Left lung (tissue), 14 donors: ENCODE measurements around the gene PCDHB15. TPM values are rescaled to one million over a fixed set of nuclear protein-coding genes. Genes with fewer than 3 reads are reported as not detected.
"Not testable (repeated sequence)": the region's sequence is repeated elsewhere in the genome, so short reads cannot be mapped to it uniquely, and the experiment has no call there.

Experiments used
- ATAC-seq: fragments of 200-7000 bp; cut with Tn5 transposase; one replicate; pipeline ENCODE4 v1.9.1; 2020; ENCODE audit warnings: moderate library complexity
- DNase-seq, 4 donors: peaks; one replicate each; pipeline ENCODE4 v3.0.0-alpha.2; 2013 to 2020
- H3K27ac ChIP-seq, 2 donors: fragments of 200-600 bp; sonication (generic) in 1 of 2; one replicate each; pipeline versions ENCODE4 v1.5.0 to v1.8.0; 2020 to 2021
- H3K27me3 ChIP-seq, 2 donors: fragments of 200-600 bp; sonication (generic) in 1 of 2; one replicate each; pipeline versions ENCODE4 v1.5.0 to v1.8.0; 2020 to 2021
- H3K36me3 ChIP-seq, 2 donors: fragments of 200-600 bp; sonication (generic) in 1 of 2; one replicate each; pipeline versions ENCODE4 v1.5.0 to v1.8.0; 2020 to 2021
- H3K4me1 ChIP-seq, 2 donors: fragments of 200-600 bp; one replicate each; pipeline ENCODE4 v1.8.0; 2021
- H3K4me3 ChIP-seq, 2 donors: fragments of 200-600 bp; sonication (generic) in 1 of 2; one replicate each; pipeline versions ENCODE4 v1.5.0 to v1.8.0; 2020 to 2021; ENCODE audit warnings: mild to moderate bottlenecking in 1 of 2
- H3K9me3 ChIP-seq, 2 donors: fragments of 200-600 bp; sonication (generic) in 1 of 2; one replicate each; pipeline versions ENCODE4 v1.5.0 to v1.8.0; 2020 to 2021
- intact Hi-C, 2 donors: fragments of 100-400 bp; cut with DNase I; formaldehyde crosslinking; loops; one replicate each; pipeline versions ENCODE4 v1.11.2 to v1.14.2; 2022
- long read RNA-seq, 12 donors: library from polyadenylated mRNA in 2 of 12; unstranded in 2 of 12; transcript quantifications; one replicate each; pipeline ENCODE4 v2.0.0 and lab custom pipeline, GENCODE V29; 2019 to 2026
- polyA plus RNA-seq, 6 donors: library from polyadenylated mRNA; unstranded; fragments of 120-200 nt; gene quantifications; one replicate each; pipeline ENCODE4 v1.2.1, GENCODE V29; 2013; ENCODE audit not compliant: insufficient read length in 6 of 6
- total RNA-seq, 2 donors: library from RNA; stranded (reverse); fragmentation: NEBNext Ultra II Directional; extraction: Animal tissue kit (Norgen Biotek cat#: 25700); gene quantifications; one replicate each; pipeline ENCODE4 v1.2.1, GENCODE V29; 2021
- TF ChIP-seq, protein P1 (sequence below), 2 donors: fragments of 200-600 bp; sonication (generic) in 1 of 2; IDR thresholded peaks; one replicate each; pipeline versions ENCODE4 v1.5.0 to v1.8.0; 2021; ENCODE audit warnings: antibody characterized with exemption in 2 of 2
- donor health status: DM: no; HTN: yes; CAD: no.
- donor health status: DM: no; HTN: no; CAD: no.

PCDHB15 gene
- total RNA-seq (1 to 10 TPM; 2.8 to 5.0 TPM), polyA plus RNA-seq (10 to 100 TPM in 3 of 6 donors, 1 to 10 TPM in 3; 8.7 to 14.4 (median 11.1) TPM)
- long read RNA-seq, donor 1, full-length matches to known transcripts: 12 of 12 reads
- long read RNA-seq, donor 1, partial matches to known transcripts: 0 of 12 reads
- long read RNA-seq, donor 1, other reads (novel, unspliced or antisense): 0 of 12 reads
- long read RNA-seq, donor 2, full-length matches to known transcripts: 12 of 12 reads
- long read RNA-seq, donor 2, partial matches to known transcripts: 0 of 12 reads
- long read RNA-seq, donor 2, other reads (novel, unspliced or antisense): 0 of 12 reads
- long read RNA-seq, donor 3, full-length matches to known transcripts: 3 of 3 reads
- long read RNA-seq, donor 3, partial matches to known transcripts: 0 of 3 reads
- long read RNA-seq, donor 3, other reads (novel, unspliced or antisense): 0 of 3 reads
- long read RNA-seq, donor 4, full-length matches to known transcripts: 1 of 1 reads
- long read RNA-seq, donor 4, partial matches to known transcripts: 0 of 1 reads
- long read RNA-seq, donor 4, other reads (novel, unspliced or antisense): 0 of 1 reads
- long read RNA-seq, donor 5, full-length matches to known transcripts: 6 of 6 reads
- long read RNA-seq, donor 5, partial matches to known transcripts: 0 of 6 reads
- long read RNA-seq, donor 5, other reads (novel, unspliced or antisense): 0 of 6 reads
- long read RNA-seq, donor 6, full-length matches to known transcripts: 6 of 6 reads
- long read RNA-seq, donor 6, partial matches to known transcripts: 0 of 6 reads
- long read RNA-seq, donor 6, other reads (novel, unspliced or antisense): 0 of 6 reads
- long read RNA-seq, donor 7, full-length matches to known transcripts: 3 of 3 reads
- long read RNA-seq, donor 7, partial matches to known transcripts: 0 of 3 reads
- long read RNA-seq, donor 7, other reads (novel, unspliced or antisense): 0 of 3 reads
- long read RNA-seq, donor 8, full-length matches to known transcripts: 3 of 3 reads
- long read RNA-seq, donor 8, partial matches to known transcripts: 0 of 3 reads
- long read RNA-seq, donor 8, other reads (novel, unspliced or antisense): 0 of 3 reads
- long read RNA-seq, donor 9: 0 reads
- long read RNA-seq, donor 10: 0 reads
- long read RNA-seq, donor 11, full-length matches to known transcripts: 22 of 22 reads
- long read RNA-seq, donor 11, partial matches to known transcripts: 0 of 22 reads
- long read RNA-seq, donor 11, other reads (novel, unspliced or antisense): 0 of 22 reads
- long read RNA-seq, donor 12, full-length matches to known transcripts: 1 of 1 reads
- long read RNA-seq, donor 12, partial matches to known transcripts: 0 of 1 reads
- long read RNA-seq, donor 12, other reads (novel, unspliced or antisense): 0 of 1 reads

GRCh38 chr5:141245250-141245717, at the start of gene PCDHB15:
Gene PCDHB15 (plus strand): TSS chr5:141245395. CDS start chr5:141245579, 184 bp downstream.
- H3K4me3 ChIP-seq: no peak within 1 kb of the TSS
- no peak within 1 kb of the TSS for H3K27ac ChIP-seq
- no peaks in the 10 kb centered on the region for H3K36me3 ChIP-seq
- peaks cover 0 to 10% of the 10 kb centered on the region in 2 donors for H3K27me3 ChIP-seq
- TF ChIP-seq, protein P1, sequence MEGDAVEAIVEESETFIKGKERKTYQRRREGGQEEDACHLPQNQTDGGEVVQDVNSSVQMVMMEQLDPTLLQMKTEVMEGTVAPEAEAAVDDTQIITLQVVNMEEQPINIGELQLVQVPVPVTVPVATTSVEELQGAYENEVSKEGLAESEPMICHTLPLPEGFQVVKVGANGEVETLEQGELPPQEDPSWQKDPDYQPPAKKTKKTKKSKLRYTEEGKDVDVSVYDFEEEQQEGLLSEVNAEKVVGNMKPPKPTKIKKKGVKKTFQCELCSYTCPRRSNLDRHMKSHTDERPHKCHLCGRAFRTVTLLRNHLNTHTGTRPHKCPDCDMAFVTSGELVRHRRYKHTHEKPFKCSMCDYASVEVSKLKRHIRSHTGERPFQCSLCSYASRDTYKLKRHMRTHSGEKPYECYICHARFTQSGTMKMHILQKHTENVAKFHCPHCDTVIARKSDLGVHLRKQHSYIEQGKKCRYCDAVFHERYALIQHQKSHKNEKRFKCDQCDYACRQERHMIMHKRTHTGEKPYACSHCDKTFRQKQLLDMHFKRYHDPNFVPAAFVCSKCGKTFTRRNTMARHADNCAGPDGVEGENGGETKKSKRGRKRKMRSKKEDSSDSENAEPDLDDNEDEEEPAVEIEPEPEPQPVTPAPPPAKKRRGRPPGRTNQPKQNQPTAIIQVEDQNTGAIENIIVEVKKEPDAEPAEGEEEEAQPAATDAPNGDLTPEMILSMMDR (IDR thresholded peaks at IDR 0.05): no peak
- intact Hi-C loops: no loop called here
- H3K9me3 ChIP-seq: peaks cover 0 to 99% of the 10 kb centered on the region in 2 donors
- ATAC-seq (no peak), DNase-seq (peak in 1 of 4 donors; percentile 23)
- H3K4me1 ChIP-seq: no peaks in the 10 kb centered on the region

- Histone ChIP-seq H3K27ac (no peak overlapping the region), H3K27me3 (peaks cover 0 to 36% of the 10 kb centered on the region in 2 donors), H3K4me3 (no peak overlapping the region), H3K36me3 (no peaks in the 10 kb centered on the region), H3K4me1 (no peaks in the 10 kb centered on the region), H3K9me3 (peaks cover 5 to 84% of the 10 kb centered on the region in 2 donors)
- intact Hi-C loops: no loop called here
- ATAC-seq: no peak
- TF ChIP-seq, protein P1 (IDR thresholded peaks at IDR 0.05): no peak
- no peak for DNase-seq
Measured at GRCh38 chr5:141196363-141196762, 48.8 kb upstream of the PCDHB15 start.

GRCh38 chr5:141199359-141200235, 45.6 kb upstream of the PCDHB15 start, which contains the start of gene PCDHB11:
Gene PCDHB11 (plus strand): TSS chr5:141199627. CDS start chr5:141199775, 148 bp downstream.
- H3K36me3 ChIP-seq: no peaks in the 10 kb centered on the region
- H3K27me3 ChIP-seq: peaks cover 0 to 33% of the 10 kb centered on the region in 2 donors
- DNase-seq (no peak), ATAC-seq (peak; percentile 26)
- H3K27ac ChIP-seq: no peak within 1 kb of the TSS
- H3K4me3 ChIP-seq: no peak within 1 kb of the TSS
- H3K4me1 ChIP-seq: no peaks in the 10 kb centered on the region
- TF ChIP-seq, protein P1 (IDR thresholded peaks at IDR 0.05): no peak
- H3K9me3 ChIP-seq: peaks cover 5 to 92% of the 10 kb centered on the region in 2 donors
- intact Hi-C loops: no loop called here

DNA sequence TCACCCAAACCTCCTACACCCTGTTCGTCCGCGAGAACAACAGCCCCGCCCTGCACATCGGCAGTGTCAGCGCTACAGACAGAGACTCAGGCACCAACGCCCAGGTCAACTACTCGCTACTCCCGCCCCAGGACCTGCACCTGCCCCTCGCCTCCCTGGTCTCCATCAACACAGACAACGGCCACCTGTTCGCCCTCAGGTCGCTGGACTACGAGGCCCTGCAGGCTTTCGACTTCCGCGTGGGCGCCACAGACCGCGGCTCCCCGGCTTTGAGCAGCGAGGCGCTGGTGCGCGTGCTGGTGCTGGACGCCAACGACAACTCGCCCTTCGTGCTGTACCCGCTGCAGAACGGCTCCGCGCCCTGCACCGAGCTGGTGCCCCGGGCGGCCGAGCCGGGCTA, 44.1 kb upstream of the PCDHB15 start:
- H3K4me1 ChIP-seq, H3K4me3 ChIP-seq, H3K27ac ChIP-seq, intact Hi-C loops, DNase-seq, ATAC-seq, H3K36me3 ChIP-seq: not testable (repeated sequence)
- H3K27me3 ChIP-seq: peaks cover 0 to 32% of the 10 kb centered on the region in 2 donors
- H3K9me3 ChIP-seq: peaks cover 5 to 83% of the 10 kb centered on the region in 2 donors

DNA sequence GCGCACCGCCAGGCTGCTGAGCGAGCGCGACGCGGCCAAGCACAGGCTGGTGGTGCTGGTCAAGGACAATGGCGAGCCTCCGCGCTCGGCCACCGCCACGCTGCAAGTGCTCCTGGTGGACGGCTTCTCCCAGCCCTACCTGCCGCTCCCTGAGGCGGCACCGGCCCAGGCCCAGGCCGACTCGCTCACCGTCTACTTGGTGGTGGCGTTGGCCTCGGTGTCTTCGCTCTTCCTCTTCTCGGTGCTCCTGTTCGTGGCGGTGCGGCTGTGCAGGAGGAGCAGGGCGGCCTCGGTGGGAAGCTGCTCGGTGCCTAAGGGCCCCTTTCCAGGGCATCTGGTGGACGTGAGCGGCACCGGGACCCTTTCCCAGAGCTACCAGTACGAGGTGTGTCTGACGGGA, 43.5 kb upstream of the PCDHB15 start:
- ATAC-seq, H3K4me1 ChIP-seq, H3K4me3 ChIP-seq, intact Hi-C loops, H3K36me3 ChIP-seq, H3K27ac ChIP-seq: not testable (repeated sequence)
- peaks cover 0 to 32% of the 10 kb centered on the region in 2 donors for H3K27me3 ChIP-seq
- H3K9me3 ChIP-seq: peaks cover 5 to 78% of the 10 kb centered on the region in 2 donors
- peak in 1 of 4 donors; percentile 59 for DNase-seq
